Right lobe of liver (tissue), 4 donors: ENCODE results near the gene CLIC6.

Experiments
- CTCF ChIP-seq, 4 donors: fragments of 200-600 bp in 3 of 4; fragments of 450-650 bp in 1 of 4; IDR thresholded peaks; one replicate each; pipeline versions ENCODE4 v1.5.1 to v1.8.0; 2016 to 2022; ENCODE audit warnings: antibody characterized with exemption in 4 of 4, mild to moderate bottlenecking in 2 of 4
- POLR2A ChIP-seq: fragments of 450-650 bp; IDR thresholded peaks from one replicate; pipeline ENCODE4 v1.6.1; 2017; ENCODE audit warnings: antibody characterized with exemption, mild to moderate bottlenecking
- donor health status: DM: no; HTN: no; CAD: no.
- donor health status: DM: no; HTN: no; CAD: no.
- donor health status: DM: no; HTN: yes; CAD: no.

DNA sequence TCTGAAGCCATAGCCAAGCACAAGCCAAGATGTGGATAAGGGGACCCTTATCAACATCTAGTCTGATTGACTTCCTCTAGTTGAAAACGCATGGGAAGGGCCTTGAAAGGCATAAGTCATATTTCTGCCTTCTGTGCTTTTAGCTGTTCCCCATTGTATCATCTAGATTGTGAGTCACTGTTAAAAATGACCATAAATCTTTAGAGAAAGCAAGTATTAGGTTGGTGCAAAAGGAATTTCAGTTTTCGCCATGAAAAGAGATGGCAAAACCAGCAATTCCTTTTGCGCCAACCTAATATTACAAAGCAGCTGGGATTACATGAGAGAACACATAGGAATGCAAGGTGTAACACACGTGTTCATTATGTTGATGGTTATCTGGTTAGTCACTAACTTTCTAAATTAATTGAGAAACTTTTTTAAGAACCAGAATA lies 63.6 kb downstream of the CLIC6 start:
- TF ChIP-seq CTCF (IDR thresholded peaks at IDR 0.05) (no peak), POLR2A (no peak)
